NCI-H526 treated with DMSO at 0.1 percent for 48 hours (cell line): ENCODE measurements around the gene RANBP3L.
"Not testable (repeated sequence)": the region's sequence is repeated elsewhere in the genome, so short reads cannot be mapped to it uniquely, and the experiment has no call there.

Source experiments
- DNase-seq: peaks from one replicate; lab custom pipeline; 2025; lab: John Stamatoyannopoulos, UW

Gene RANBP3L

GRCh38 chr5:36301858-36302603 lies at the start of gene RANBP3L:
TSS of gene RANBP3L (minus strand) at chr5:36301902. CDS start at chr5:36301416, 486 bp downstream.
- DNase-seq: peak; percentile 37

GRCh38 chr5:36346896-36347690 lies 45.4 kb upstream of the RANBP3L start:
- DNase-seq: no peak

- no peak for DNase-seq
Measured at GRCh38 chr5:36344899-36345298, 43.2 kb upstream of the RANBP3L start.

GRCh38 chr5:36341720-36342119 lies 40.0 kb upstream of the RANBP3L start:
- not testable (repeated sequence) for DNase-seq

GRCh38 chr5:36337597-36337996 lies 35.9 kb upstream of the RANBP3L start:
- peak; percentile 79 for DNase-seq

- no peak for DNase-seq
Measured at GRCh38 chr5:36334315-36334714, 32.6 kb upstream of the RANBP3L start.

GRCh38 chr5:36332720-36333119 lies 31.0 kb upstream of the RANBP3L start:
- DNase-seq: not testable (repeated sequence)

- DNase-seq: no peak
Measured at GRCh38 chr5:36325196-36325595, 23.5 kb upstream of the RANBP3L start.

- DNase-seq: no peak
Measured at GRCh38 chr5:36323926-36324781, 22.5 kb upstream of the RANBP3L start.

- no peak for DNase-seq
Measured at GRCh38 chr5:36312953-36313672, 11.4 kb upstream of the RANBP3L start.

GRCh38 chr5:36311956-36312355 lies 10.3 kb upstream of the RANBP3L start:
- DNase-seq: no peak

GRCh38 chr5:36310138-36310537 lies 8.4 kb upstream of the RANBP3L start:
- DNase-seq: no peak

- DNase-seq: peak; percentile 38
Measured at GRCh38 chr5:36305571-36306326, 4.0 kb upstream of the RANBP3L start.

- DNase-seq: no peak
Measured at GRCh38 chr5:36304095-36304805, 2.5 kb upstream of the RANBP3L start.

GRCh38 chr5:36300927-36301540 lies 668 bp downstream of the RANBP3L start:
- DNase-seq: no peak

- DNase-seq: no peak
Measured at GRCh38 chr5:36300191-36300926, 1.3 kb downstream of the RANBP3L start.

- no peak for DNase-seq
Measured at GRCh38 chr5:36298552-36298951, 3.1 kb downstream of the RANBP3L start.

GRCh38 chr5:36297653-36298052 lies 4.0 kb downstream of the RANBP3L start:
- no peak for DNase-seq
